ENCODE measurements around the gene CDKL1. TPM values are rescaled to one million over a fixed set of nuclear protein-coding genes. Genes with fewer than 3 reads are reported as not detected.

The CDKL1 gene
- total RNA-seq, 1 experiment from 2014 or later, result 3.6 TPM

GRCh38 chr14:50397390-50398188 is 908 bp upstream of the CDKL1 start (continued):
- TF ChIP-seq, protein P1, sequence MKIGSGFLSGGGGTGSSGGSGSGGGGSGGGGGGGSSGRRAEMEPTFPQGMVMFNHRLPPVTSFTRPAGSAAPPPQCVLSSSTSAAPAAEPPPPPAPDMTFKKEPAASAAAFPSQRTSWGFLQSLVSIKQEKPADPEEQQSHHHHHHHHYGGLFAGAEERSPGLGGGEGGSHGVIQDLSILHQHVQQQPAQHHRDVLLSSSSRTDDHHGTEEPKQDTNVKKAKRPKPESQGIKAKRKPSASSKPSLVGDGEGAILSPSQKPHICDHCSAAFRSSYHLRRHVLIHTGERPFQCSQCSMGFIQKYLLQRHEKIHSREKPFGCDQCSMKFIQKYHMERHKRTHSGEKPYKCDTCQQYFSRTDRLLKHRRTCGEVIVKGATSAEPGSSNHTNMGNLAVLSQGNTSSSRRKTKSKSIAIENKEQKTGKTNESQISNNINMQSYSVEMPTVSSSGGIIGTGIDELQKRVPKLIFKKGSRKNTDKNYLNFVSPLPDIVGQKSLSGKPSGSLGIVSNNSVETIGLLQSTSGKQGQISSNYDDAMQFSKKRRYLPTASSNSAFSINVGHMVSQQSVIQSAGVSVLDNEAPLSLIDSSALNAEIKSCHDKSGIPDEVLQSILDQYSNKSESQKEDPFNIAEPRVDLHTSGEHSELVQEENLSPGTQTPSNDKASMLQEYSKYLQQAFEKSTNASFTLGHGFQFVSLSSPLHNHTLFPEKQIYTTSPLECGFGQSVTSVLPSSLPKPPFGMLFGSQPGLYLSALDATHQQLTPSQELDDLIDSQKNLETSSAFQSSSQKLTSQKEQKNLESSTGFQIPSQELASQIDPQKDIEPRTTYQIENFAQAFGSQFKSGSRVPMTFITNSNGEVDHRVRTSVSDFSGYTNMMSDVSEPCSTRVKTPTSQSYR (CRISPR knock-in tag; IDR thresholded peaks at IDR 0.05), result no peak
- TF ChIP-seq ZNF425 (CRISPR knock-in tag; conservative IDR thresholded peaks at IDR 0.05) (no peak), ZSCAN18 (CRISPR knock-in tag; IDR thresholded peaks at IDR 0.05) (no peak), ZNF232 (CRISPR knock-in tag; IDR thresholded peaks at IDR 0.05) (no peak), ZNF671 (CRISPR knock-in tag; IDR thresholded peaks at IDR 0.05) (no peak), OVOL2 (CRISPR knock-in tag; IDR thresholded peaks at IDR 0.05; ENCODE audit: borderline replicate concordance) (no peak), ZNF317 (CRISPR knock-in tag; IDR thresholded peaks at IDR 0.05; ENCODE audit: borderline replicate concordance, low read depth) (no peak), NFE2L1 (CRISPR knock-in tag; IDR thresholded peaks at IDR 0.05) (no peak), NFYB (CRISPR knock-in tag; conservative IDR thresholded peaks at IDR 0.05; ENCODE audit: low read depth) (no peak), SP1 (CRISPR knock-in tag; conservative IDR thresholded peaks at IDR 0.05) (no peak), ERG (CRISPR knock-in tag; IDR thresholded peaks at IDR 0.05) (no peak), TEAD1 (CRISPR knock-in tag; IDR thresholded peaks at IDR 0.05) (no peak), FOXP4 (CRISPR knock-in tag; IDR thresholded peaks at IDR 0.05) (no peak)
- TF ChIP-seq, protein P2, sequence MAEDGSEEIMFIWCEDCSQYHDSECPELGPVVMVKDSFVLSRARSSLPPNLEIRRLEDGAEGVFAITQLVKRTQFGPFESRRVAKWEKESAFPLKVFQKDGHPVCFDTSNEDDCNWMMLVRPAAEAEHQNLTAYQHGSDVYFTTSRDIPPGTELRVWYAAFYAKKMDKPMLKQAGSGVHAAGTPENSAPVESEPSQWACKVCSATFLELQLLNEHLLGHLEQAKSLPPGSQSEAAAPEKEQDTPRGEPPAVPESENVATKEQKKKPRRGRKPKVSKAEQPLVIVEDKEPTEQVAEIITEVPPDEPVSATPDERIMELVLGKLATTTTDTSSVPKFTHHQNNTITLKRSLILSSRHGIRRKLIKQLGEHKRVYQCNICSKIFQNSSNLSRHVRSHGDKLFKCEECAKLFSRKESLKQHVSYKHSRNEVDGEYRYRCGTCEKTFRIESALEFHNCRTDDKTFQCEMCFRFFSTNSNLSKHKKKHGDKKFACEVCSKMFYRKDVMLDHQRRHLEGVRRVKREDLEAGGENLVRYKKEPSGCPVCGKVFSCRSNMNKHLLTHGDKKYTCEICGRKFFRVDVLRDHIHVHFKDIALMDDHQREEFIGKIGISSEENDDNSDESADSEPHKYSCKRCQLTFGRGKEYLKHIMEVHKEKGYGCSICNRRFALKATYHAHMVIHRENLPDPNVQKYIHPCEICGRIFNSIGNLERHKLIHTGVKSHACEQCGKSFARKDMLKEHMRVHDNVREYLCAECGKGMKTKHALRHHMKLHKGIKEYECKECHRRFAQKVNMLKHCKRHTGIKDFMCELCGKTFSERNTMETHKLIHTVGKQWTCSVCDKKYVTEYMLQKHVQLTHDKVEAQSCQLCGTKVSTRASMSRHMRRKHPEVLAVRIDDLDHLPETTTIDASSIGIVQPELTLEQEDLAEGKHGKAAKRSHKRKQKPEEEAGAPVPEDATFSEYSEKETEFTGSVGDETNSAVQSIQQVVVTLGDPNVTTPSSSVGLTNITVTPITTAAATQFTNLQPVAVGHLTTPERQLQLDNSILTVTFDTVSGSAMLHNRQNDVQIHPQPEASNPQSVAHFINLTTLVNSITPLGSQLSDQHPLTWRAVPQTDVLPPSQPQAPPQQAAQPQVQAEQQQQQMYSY (CRISPR knock-in tag; IDR thresholded peaks at IDR 0.05), result no peak
- TF ChIP-seq, protein P3, sequence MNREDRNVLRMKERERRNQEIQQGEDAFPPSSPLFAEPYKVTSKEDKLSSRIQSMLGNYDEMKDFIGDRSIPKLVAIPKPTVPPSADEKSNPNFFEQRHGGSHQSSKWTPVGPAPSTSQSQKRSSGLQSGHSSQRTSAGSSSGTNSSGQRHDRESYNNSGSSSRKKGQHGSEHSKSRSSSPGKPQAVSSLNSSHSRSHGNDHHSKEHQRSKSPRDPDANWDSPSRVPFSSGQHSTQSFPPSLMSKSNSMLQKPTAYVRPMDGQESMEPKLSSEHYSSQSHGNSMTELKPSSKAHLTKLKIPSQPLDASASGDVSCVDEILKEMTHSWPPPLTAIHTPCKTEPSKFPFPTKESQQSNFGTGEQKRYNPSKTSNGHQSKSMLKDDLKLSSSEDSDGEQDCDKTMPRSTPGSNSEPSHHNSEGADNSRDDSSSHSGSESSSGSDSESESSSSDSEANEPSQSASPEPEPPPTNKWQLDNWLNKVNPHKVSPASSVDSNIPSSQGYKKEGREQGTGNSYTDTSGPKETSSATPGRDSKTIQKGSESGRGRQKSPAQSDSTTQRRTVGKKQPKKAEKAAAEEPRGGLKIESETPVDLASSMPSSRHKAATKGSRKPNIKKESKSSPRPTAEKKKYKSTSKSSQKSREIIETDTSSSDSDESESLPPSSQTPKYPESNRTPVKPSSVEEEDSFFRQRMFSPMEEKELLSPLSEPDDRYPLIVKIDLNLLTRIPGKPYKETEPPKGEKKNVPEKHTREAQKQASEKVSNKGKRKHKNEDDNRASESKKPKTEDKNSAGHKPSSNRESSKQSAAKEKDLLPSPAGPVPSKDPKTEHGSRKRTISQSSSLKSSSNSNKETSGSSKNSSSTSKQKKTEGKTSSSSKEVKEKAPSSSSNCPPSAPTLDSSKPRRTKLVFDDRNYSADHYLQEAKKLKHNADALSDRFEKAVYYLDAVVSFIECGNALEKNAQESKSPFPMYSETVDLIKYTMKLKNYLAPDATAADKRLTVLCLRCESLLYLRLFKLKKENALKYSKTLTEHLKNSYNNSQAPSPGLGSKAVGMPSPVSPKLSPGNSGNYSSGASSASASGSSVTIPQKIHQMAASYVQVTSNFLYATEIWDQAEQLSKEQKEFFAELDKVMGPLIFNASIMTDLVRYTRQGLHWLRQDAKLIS (CRISPR knock-in tag; IDR thresholded peaks at IDR 0.05; ENCODE audit: borderline replicate concordance), result no peak

Data from WTC11 (cell line).